Loucy (cell line): ENCODE measurements around the gene REV1.

Experiments used
- H2AFZ ChIP-seq: fragments of 200-600 bp; sonication (generic); 2 replicates; pipeline ENCODE4 v1.6.0; 2016; ENCODE audit warnings: antibody characterized with exemption, mild to moderate bottlenecking, low read length, moderate library complexity
- H3F3A ChIP-seq: fragments of 200-600 bp; 2 replicates; pipeline ENCODE4 v1.6.0; 2016; ENCODE audit warnings: antibody characterized with exemption, low read depth, mild to moderate bottlenecking
- H3K27me3 ChIP-seq: fragments of 200-600 bp; sonication (generic); 2 replicates; pipeline ENCODE4 v1.6.1; 2014; ENCODE audit warnings: low read length, mild to moderate bottlenecking; ENCODE audit not compliant: insufficient read depth, poor library complexity, severe bottlenecking
- H3K36me3 ChIP-seq: fragments of 200-600 bp; sonication (generic); 2 replicates; pipeline ENCODE4 v1.6.1; 2016; ENCODE audit warnings: low read length; ENCODE audit not compliant: insufficient read depth
- H3K4me1 ChIP-seq: fragments of 200-600 bp; sonication (generic); 2 replicates; pipeline ENCODE4 v1.5.1; 2014; ENCODE audit warnings: low read length, mild to moderate bottlenecking; ENCODE audit not compliant: insufficient read depth, poor library complexity, severe bottlenecking
- H3K4me2 ChIP-seq: fragments of 200-600 bp; sonication (generic); 2 replicates; pipeline ENCODE4 v1.6.0; 2014; ENCODE audit warnings: antibody characterized with exemption, low read length, low read depth, mild to moderate bottlenecking; ENCODE audit not compliant: poor library complexity, severe bottlenecking
- H3K4me3 ChIP-seq: fragments of 200-600 bp; sonication (generic); 2 replicates; pipeline ENCODE4 v1.5.1; 2014; ENCODE audit warnings: low read length, mild to moderate bottlenecking, mixed read lengths; ENCODE audit not compliant: poor library complexity, severe bottlenecking
- H3K79me2 ChIP-seq: fragments of 200-600 bp; sonication (generic); 2 replicates; pipeline ENCODE4 v1.6.1; 2014; ENCODE audit warnings: low read length; ENCODE audit not compliant: insufficient read depth
- H3K9ac ChIP-seq: fragments of 200-600 bp; sonication (generic); 2 replicates; pipeline ENCODE4 v1.6.0; 2014; ENCODE audit warnings: mild to moderate bottlenecking, low read depth, low read length, moderate library complexity; ENCODE audit not compliant: poor library complexity, severe bottlenecking
- H3K9me2 ChIP-seq: fragments of 200-600 bp; sonication (generic); replicated peaks from 2 replicates; pipeline ENCODE4 v1.6.1; 2016; ENCODE audit warnings: low read depth, low read length, mixed read lengths
- H3K9me3 ChIP-seq: fragments of 200-600 bp; sonication (generic); 2 replicates; pipeline ENCODE4 v1.6.1; 2014; ENCODE audit warnings: mild to moderate bottlenecking, antibody characterized with exemption, low read length, low read depth; ENCODE audit not compliant: insufficient read depth
- H4K20me1 ChIP-seq: fragments of 200-600 bp; sonication (generic); 2 replicates; pipeline ENCODE4 v1.6.0; 2014; ENCODE audit warnings: antibody characterized with exemption, low read length, mild to moderate bottlenecking; ENCODE audit not compliant: insufficient read depth, poor library complexity, severe bottlenecking
- CTCF ChIP-seq: fragments of 200-600 bp; sonication (generic); conservative IDR thresholded peaks from 2 replicates; pipeline ENCODE4 v1.5.1; 2014; ENCODE audit warnings: mild to moderate bottlenecking, antibody characterized with exemption, low read length
- EZH2phosphoT487 ChIP-seq: fragments of 200-600 bp; IDR thresholded peaks from 2 replicates; pipeline ENCODE4 v1.6.1; 2018; ENCODE audit warnings: antibody characterized with exemption, mild to moderate bottlenecking, moderate library complexity, borderline replicate concordance

REV1 gene

GRCh38 chr2:99484205-99484604 is 5.6 kb downstream of the REV1 start:
- no peak overlapping the region for H3K9ac ChIP-seq
- H3K27me3 ChIP-seq, result no peaks in the 10 kb centered on the region
- peak overlapping the region; percentile 89 for H3K4me2 ChIP-seq
- peaks cover 60% of the 10 kb centered on the region for H3K4me1 ChIP-seq
- no peak overlapping the region for H2AFZ ChIP-seq
- peaks cover 100% of the 10 kb centered on the region for H3K79me2 ChIP-seq
- H3K9me3 ChIP-seq, result no peaks in the 10 kb centered on the region
- peaks cover 91% of the 10 kb centered on the region for H4K20me1 ChIP-seq
- TF ChIP-seq EZH2phosphoT487, result no peak
- no peaks in the 10 kb centered on the region for H3K36me3 ChIP-seq
- no peaks in the 10 kb centered on the region for H3F3A ChIP-seq
- H3K9me2 ChIP-seq, result no peaks in the 10 kb centered on the region
- H3K4me3 ChIP-seq, result no peak overlapping the region

GRCh38 chr2:99481941-99482340 is 7.9 kb downstream of the REV1 start:
- H3K9ac ChIP-seq, result no peak overlapping the region
- TF ChIP-seq CTCF (no peak), EZH2phosphoT487 (no peak)
- H3K9me2 ChIP-seq, result no peaks in the 10 kb centered on the region
- H3K36me3 ChIP-seq, result no peaks in the 10 kb centered on the region
- H3K79me2 ChIP-seq, result peaks cover 100% of the 10 kb centered on the region
- no peaks in the 10 kb centered on the region for H3K9me3 ChIP-seq
- H2AFZ ChIP-seq, result no peak overlapping the region
- peaks cover 90% of the 10 kb centered on the region for H4K20me1 ChIP-seq
- H3K27me3 ChIP-seq, result no peaks in the 10 kb centered on the region
- peaks cover 44% of the 10 kb centered on the region for H3K4me1 ChIP-seq
- no peak overlapping the region for H3K4me3 ChIP-seq
- no peak overlapping the region for H3K4me2 ChIP-seq
- no peaks in the 10 kb centered on the region for H3F3A ChIP-seq

- Histone ChIP-seq H3F3A (no peaks in the 10 kb centered on the region), H2AFZ (no peak overlapping the region)
Observed at GRCh38 chr2:99481527-99481926, 8.3 kb downstream of the REV1 start.

More at GRCh38 chr2:99481527-99481926, 8.3 kb downstream of the REV1 start:
- no peak overlapping the region for H3K4me2 ChIP-seq
- no peaks in the 10 kb centered on the region for H3K36me3 ChIP-seq
- H3K9me3 ChIP-seq, result no peaks in the 10 kb centered on the region
- peaks cover 40% of the 10 kb centered on the region for H3K4me1 ChIP-seq
- no peak overlapping the region for H3K4me3 ChIP-seq
- peaks cover 90% of the 10 kb centered on the region for H4K20me1 ChIP-seq
- H3K9me2 ChIP-seq, result no peaks in the 10 kb centered on the region
- H3K79me2 ChIP-seq, result peaks cover 100% of the 10 kb centered on the region
- no peak for TF ChIP-seq CTCF
- TF ChIP-seq EZH2phosphoT487, result no peak
- H3K9ac ChIP-seq, result no peak overlapping the region
- H3K27me3 ChIP-seq, result no peaks in the 10 kb centered on the region
